ENCODE measurements around the gene TGM3.

GRCh38 chr20:2385496-2385895, 89.7 kb downstream of the TGM3 start:
- TF ChIP-seq POLR2AphosphoS5 (IDR thresholded peaks at IDR 0.05; ENCODE audit: insufficient read depth in 1 of 2, low read depth in 1 of 2) (no peak), CTCF (IDR thresholded peaks at IDR 0.05) (no peak)
